Medulla oblongata (tissue), 1 donor: ENCODE measurements around the gene TEAD2.

Experiments used
- DNase-seq: peaks from one replicate; pipeline ENCODE4 v3.0.0-alpha.2; 2015; ENCODE audit errors: extremely low spot score

TEAD2 gene

GRCh38 chr19:49348305-49349189 is 13.7 kb downstream of the TEAD2 start:
- no peak for DNase-seq

GRCh38 chr19:49347835-49348234 is 14.4 kb downstream of the TEAD2 start:
- peak; percentile 14 for DNase-seq

- no peak for DNase-seq
Measured at GRCh38 chr19:49347191-49347590, 15.0 kb downstream of the TEAD2 start.

- DNase-seq, result no peak
Measured at GRCh38 chr19:49344505-49345423, 17.5 kb downstream of the TEAD2 start.

GRCh38 chr19:49343123-49343522 is 19.1 kb downstream of the TEAD2 start:
- DNase-seq, result no peak

- DNase-seq, result no peak
Measured at GRCh38 chr19:49342291-49342721, 19.9 kb downstream of the TEAD2 start.

- no peak for DNase-seq
Measured at GRCh38 chr19:49340865-49341718, 21.1 kb downstream of the TEAD2 start.

GRCh38 chr19:49340069-49340864 is 21.9 kb downstream of the TEAD2 start:
- no peak for DNase-seq

GRCh38 chr19:49339301-49340068 is 22.7 kb downstream of the TEAD2 start:
- peak; percentile 70 for DNase-seq

GRCh38 chr19:49338691-49339300 is 23.4 kb downstream of the TEAD2 start:
- DNase-seq, result no peak

GRCh38 chr19:49338023-49338677 is 24.1 kb downstream of the TEAD2 start:
- DNase-seq, result no peak

- no peak for DNase-seq
Measured at GRCh38 chr19:49337267-49338022, 24.8 kb downstream of the TEAD2 start.

- no peak for DNase-seq
Measured at GRCh38 chr19:49336482-49337266, 25.5 kb downstream of the TEAD2 start.

GRCh38 chr19:49335784-49336481 is 26.3 kb downstream of the TEAD2 start:
- DNase-seq, result no peak

- DNase-seq, result peak; percentile 43
Measured at GRCh38 chr19:49335071-49335783, 27.0 kb downstream of the TEAD2 start, which contains the start of gene CD37. Gene CD37, plus strand, starts transcription at chr19:49335406. Its CDS starts 135 bp downstream, at chr19:49335541.

GRCh38 chr19:49333811-49334288 is 28.4 kb downstream of the TEAD2 start:
- peak; percentile 40 for DNase-seq
